H9 (cell line): ENCODE measurements around the gene MAD1L1. TPM values are rescaled to one million over a fixed set of nuclear protein-coding genes. Genes with fewer than 3 reads are reported as not detected.

Source experiments
- DNase-seq: peaks from one replicate; pipeline ENCODE4 v3.0.0-alpha.2; 2017
- H2AFZ ChIP-seq: one replicate; pipeline ENCODE4 v1.6.1; 2013; ENCODE audit warnings: mild to moderate bottlenecking, low read length, control low read depth, moderate library complexity
- H2AK5ac ChIP-seq: 2 replicates; pipeline ENCODE4 v1.6.1; 2013; ENCODE audit warnings: low read length, control low read depth, mixed read lengths; ENCODE audit not compliant: insufficient read length
- H2BK120ac ChIP-seq: one replicate; pipeline ENCODE4 v1.6.1; 2013; ENCODE audit warnings: low read depth, mild to moderate bottlenecking, low read length, control low read depth, inconsistent platforms; ENCODE audit not compliant: poor library complexity, severe bottlenecking
- H2BK12ac ChIP-seq: 2 replicates; pipeline ENCODE4 v1.6.1; 2013; ENCODE audit warnings: low read length, control low read depth, mixed read lengths, low read depth; ENCODE audit not compliant: insufficient read length
- H2BK15ac ChIP-seq: 2 replicates; pipeline ENCODE4 v1.6.1; 2013; ENCODE audit warnings: low read depth, low read length, control low read depth
- H2BK20ac ChIP-seq: one replicate; pipeline ENCODE4 v1.6.1; 2013; ENCODE audit warnings: low read depth, mild to moderate bottlenecking, low read length, control low read depth, inconsistent platforms; ENCODE audit not compliant: poor library complexity, severe bottlenecking
- H2BK5ac ChIP-seq: 2 replicates; pipeline ENCODE4 v1.6.1; 2013; ENCODE audit warnings: low read length, control low read depth, mixed read lengths; ENCODE audit not compliant: insufficient read length
- H3K14ac ChIP-seq: 2 replicates; pipeline ENCODE4 v1.6.1; 2013; ENCODE audit warnings: low read length, control low read depth; ENCODE audit not compliant: insufficient read depth
- H3K18ac ChIP-seq: 2 replicates; pipeline ENCODE4 v1.6.1; 2013; ENCODE audit warnings: low read depth, mild to moderate bottlenecking, mixed read lengths, low read length, control low read depth; ENCODE audit not compliant: insufficient read length
- H3K23ac ChIP-seq: 2 replicates; pipeline ENCODE4 v1.6.1; 2013; ENCODE audit warnings: low read length, control low read depth, mixed read lengths, low read depth; ENCODE audit not compliant: insufficient read length
- H3K23me2 ChIP-seq: 2 replicates; pipeline ENCODE4 v1.6.1; 2013; ENCODE audit warnings: low read depth, mild to moderate bottlenecking, mixed read lengths, low read length, control low read depth; ENCODE audit not compliant: insufficient read length, poor library complexity, severe bottlenecking
- H3K27ac ChIP-seq: 2 replicates; pipeline ENCODE4 v1.5.1; 2013; ENCODE audit warnings: low read length, control low read depth, mixed read lengths, low read depth; ENCODE audit not compliant: insufficient read length
- H3K27me3 ChIP-seq: 2 replicates; pipeline ENCODE4 v1.6.1; 2013; ENCODE audit warnings: low read length, control low read depth, inconsistent platforms; ENCODE audit not compliant: insufficient read depth
- H3K4ac ChIP-seq: 2 replicates; pipeline ENCODE4 v1.6.1; 2013; ENCODE audit warnings: low read depth, mild to moderate bottlenecking, control low read depth, inconsistent platforms, low read length, moderate library complexity
- H3K4me1 ChIP-seq: 2 replicates; pipeline ENCODE4 v1.6.1; 2013; ENCODE audit warnings: low read length, control low read depth, inconsistent platforms; ENCODE audit not compliant: insufficient read depth
- H3K4me2 ChIP-seq: 2 replicates; pipeline ENCODE4 v1.6.1; 2013; ENCODE audit warnings: low read length, control low read depth, mixed read lengths; ENCODE audit not compliant: insufficient read length, insufficient read depth
- H3K56ac ChIP-seq: 2 replicates; pipeline ENCODE4 v1.6.1; 2013; ENCODE audit warnings: low read depth, mild to moderate bottlenecking, mixed read lengths, low read length, control low read depth; ENCODE audit not compliant: insufficient read length
- H3K79me1 ChIP-seq: 2 replicates; pipeline ENCODE4 v1.6.1; 2013; ENCODE audit warnings: low read depth, mild to moderate bottlenecking, moderate library complexity, low read length, control low read depth, inconsistent platforms; ENCODE audit not compliant: insufficient read depth, poor library complexity, severe bottlenecking
- H3K79me2 ChIP-seq: 2 replicates; pipeline ENCODE4 v1.6.1; 2013; ENCODE audit warnings: low read length, control low read depth, inconsistent platforms; ENCODE audit not compliant: insufficient read depth
- H3K9ac ChIP-seq: 2 replicates; pipeline ENCODE4 v1.6.1; 2013; ENCODE audit warnings: low read length, control low read depth, mixed read lengths; ENCODE audit not compliant: insufficient read length; ENCODE audit errors: extremely low read depth
- H3K9me3 ChIP-seq: one replicate; pipeline ENCODE4 v1.6.1; 2013; ENCODE audit warnings: low read depth, low read length, inconsistent platforms; ENCODE audit not compliant: control insufficient read depth
- H3T11ph ChIP-seq: one replicate; pipeline ENCODE4 v1.6.1; 2013; ENCODE audit warnings: mild to moderate bottlenecking, low read length, control low read depth, inconsistent platforms
- H4K20me1 ChIP-seq: one replicate; pipeline ENCODE4 v1.6.1; 2013; ENCODE audit not compliant: control insufficient read depth, insufficient read length, insufficient read depth
- H4K5ac ChIP-seq: 2 replicates; pipeline ENCODE4 v1.6.1; 2013; ENCODE audit warnings: low read depth, mild to moderate bottlenecking, mixed read lengths, low read length, control low read depth; ENCODE audit not compliant: insufficient read length
- H4K8ac ChIP-seq: replicated peaks from 2 replicates; pipeline ENCODE4 v1.6.1; 2013; ENCODE audit warnings: low read length, control low read depth, mixed read lengths, low read depth; ENCODE audit not compliant: insufficient read length
- H4K91ac ChIP-seq: 2 replicates; pipeline ENCODE4 v1.6.1; 2013; ENCODE audit warnings: low read depth, mild to moderate bottlenecking, moderate library complexity, mixed read lengths, low read length, control low read depth; ENCODE audit not compliant: insufficient read length
- H3K27ac Mint-ChIP-seq, 3 experiments: 2 replicates in 2 of 3; 3 replicates in 1 of 3; pipeline ENCODE4 v1.8.0; 2020 to 2021; ENCODE audit warnings: mixed read lengths in 3 of 3, mild to moderate bottlenecking in 1 of 3, moderate library complexity in 1 of 3
- H3K27me3 Mint-ChIP-seq: 2 replicates; pipeline ENCODE4 v1.8.0; 2021; ENCODE audit warnings: low read depth, mild to moderate bottlenecking, moderate library complexity, mixed read lengths
- H3K36me3 Mint-ChIP-seq, 3 experiments: 2 replicates in 2 of 3; 3 replicates in 1 of 3; pipeline ENCODE4 v1.8.0; 2020 to 2021; ENCODE audit warnings: low read depth in 3 of 3, mixed read lengths in 3 of 3; ENCODE audit not compliant: insufficient read depth in 1 of 3
- H3K4me1 Mint-ChIP-seq, 2 experiments: 2 replicates each; pipeline ENCODE4 v1.8.0; 2020; ENCODE audit warnings: mixed read lengths in 2 of 2
- H3K4me3 Mint-ChIP-seq, 2 experiments: 2 replicates in 1 of 2; 3 replicates in 1 of 2; pipeline ENCODE4 v1.8.0; 2020 to 2021; ENCODE audit warnings: mild to moderate bottlenecking in 2 of 2, mixed read lengths in 2 of 2, moderate library complexity in 1 of 2
- H3K9me3 Mint-ChIP-seq, 2 experiments: 2 replicates in 1 of 2; 3 replicates in 1 of 2; pipeline ENCODE4 v1.8.0; 2020; ENCODE audit warnings: mild to moderate bottlenecking in 2 of 2, mixed read lengths in 2 of 2, moderate library complexity in 1 of 2
- WGBS: extraction: QIAGEN DNeasy Blood & Tissue Kit; methylation state at CpG from one replicate; pipeline ENCODE4 v1.1.7; 2013; ENCODE audit warnings: missing lambda C conversion rate, low lambda C conversion rate, mixed read lengths; ENCODE audit not compliant: insufficient read length; ENCODE audit errors: extremely low coverage; 5-methylcytosine and 5-hydroxymethylcytosine counted together
- total RNA-seq: library from RNA; stranded (reverse); gene quantifications from 2 replicates; pipeline ENCODE4 v1.2.1, GENCODE V29; 2021
- TF ChIP-seq, protein P1 (sequence below): fragments of 200-600 bp; sonication (generic); conservative IDR thresholded peaks from 3 replicates; pipeline ENCODE4 v1.8.0; 2021; ENCODE audit warnings: antibody characterized with exemption, mild to moderate bottlenecking

Gene MAD1L1
- total RNA-seq, 1 experiment from 2014 or later = 39.0 TPM

DNA sequence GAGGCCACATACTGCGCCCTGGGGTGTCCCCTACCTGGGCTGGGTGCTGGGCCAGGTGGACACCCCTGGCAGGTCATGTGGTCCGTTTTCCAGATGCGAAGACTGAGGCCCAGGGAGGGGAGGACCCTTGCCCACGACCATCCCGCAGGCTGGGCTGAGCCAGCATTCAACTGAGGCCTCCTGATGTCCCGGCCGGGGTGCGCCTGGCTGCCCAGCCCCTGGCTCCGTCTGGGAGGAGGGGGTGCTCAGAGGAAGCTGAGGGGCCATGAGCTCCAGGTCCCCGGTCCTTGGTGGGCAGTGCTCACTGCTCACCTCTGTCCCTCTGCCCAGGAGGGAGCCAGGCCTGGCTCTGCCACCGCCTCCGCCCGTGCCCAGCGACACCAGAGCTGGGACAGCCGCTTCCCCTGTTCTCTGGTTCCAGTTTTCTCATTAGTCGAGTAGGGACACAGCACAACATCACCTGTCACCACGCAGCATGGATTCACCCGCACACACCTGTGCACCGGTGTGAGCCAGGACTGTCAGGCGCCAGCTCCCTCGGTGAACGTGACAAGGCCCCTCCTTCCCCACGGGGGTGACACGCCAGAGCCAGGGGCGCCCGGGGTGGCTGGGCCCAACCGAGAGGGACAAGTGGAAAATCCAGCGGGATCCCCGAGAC is 423.0 kb downstream of the MAD1L1 start:
- H3K4me1 ChIP-seq = no peaks in the 10 kb centered on the region
- H3K14ac ChIP-seq = no peak overlapping the region; the same call in 1 of the 2 replicates
- no peak for DNase-seq
- no peak overlapping the region for H2BK20ac ChIP-seq
- H4K20me1 ChIP-seq = no peaks in the 10 kb centered on the region
- H4K5ac ChIP-seq = no peak overlapping the region
- H2BK5ac ChIP-seq = no peak overlapping the region
- H3K18ac ChIP-seq = no peak overlapping the region
- no peaks in the 10 kb centered on the region for H3K27me3 ChIP-seq
- Mint-ChIP-seq H3K9me3 (no peaks in the 10 kb centered on the region), H3K4me3 (no peak overlapping the region), H3K27me3 (no peaks in the 10 kb centered on the region; the same call in none of the 2 replicates), H3K4me1 (peaks cover 2 to 6% of the 10 kb centered on the region in 2 experiments; a peak in 3 of 4 replicates), H3K27ac (no peak overlapping the region), H3K36me3 (no peaks in the 10 kb centered on the region; a peak in 1 of 7 replicates)
- H3K23ac ChIP-seq = no peak overlapping the region
- TF ChIP-seq, protein P1, sequence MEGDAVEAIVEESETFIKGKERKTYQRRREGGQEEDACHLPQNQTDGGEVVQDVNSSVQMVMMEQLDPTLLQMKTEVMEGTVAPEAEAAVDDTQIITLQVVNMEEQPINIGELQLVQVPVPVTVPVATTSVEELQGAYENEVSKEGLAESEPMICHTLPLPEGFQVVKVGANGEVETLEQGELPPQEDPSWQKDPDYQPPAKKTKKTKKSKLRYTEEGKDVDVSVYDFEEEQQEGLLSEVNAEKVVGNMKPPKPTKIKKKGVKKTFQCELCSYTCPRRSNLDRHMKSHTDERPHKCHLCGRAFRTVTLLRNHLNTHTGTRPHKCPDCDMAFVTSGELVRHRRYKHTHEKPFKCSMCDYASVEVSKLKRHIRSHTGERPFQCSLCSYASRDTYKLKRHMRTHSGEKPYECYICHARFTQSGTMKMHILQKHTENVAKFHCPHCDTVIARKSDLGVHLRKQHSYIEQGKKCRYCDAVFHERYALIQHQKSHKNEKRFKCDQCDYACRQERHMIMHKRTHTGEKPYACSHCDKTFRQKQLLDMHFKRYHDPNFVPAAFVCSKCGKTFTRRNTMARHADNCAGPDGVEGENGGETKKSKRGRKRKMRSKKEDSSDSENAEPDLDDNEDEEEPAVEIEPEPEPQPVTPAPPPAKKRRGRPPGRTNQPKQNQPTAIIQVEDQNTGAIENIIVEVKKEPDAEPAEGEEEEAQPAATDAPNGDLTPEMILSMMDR = no peak
- no peak overlapping the region for H2AK5ac ChIP-seq
- no peak overlapping the region for H4K91ac ChIP-seq
- no peak overlapping the region for H3K9ac ChIP-seq
- no peaks in the 10 kb centered on the region for H3K23me2 ChIP-seq
- H3K27ac ChIP-seq = no peak overlapping the region
- no peak overlapping the region for H4K8ac ChIP-seq
- H3K56ac ChIP-seq = no peak overlapping the region
- H3K79me1 ChIP-seq = no peaks in the 10 kb centered on the region
- no peak overlapping the region for H2BK12ac ChIP-seq
- H2BK120ac ChIP-seq = no peak overlapping the region
- H2BK15ac ChIP-seq = no peak overlapping the region
- H3K79me2 ChIP-seq = no peaks in the 10 kb centered on the region
- H2AFZ ChIP-seq = no peak overlapping the region
- H3K9me3 ChIP-seq = no peaks in the 10 kb centered on the region
- no peak overlapping the region for H3T11ph ChIP-seq
- no CpG with 5 or more reads among the region's 29 CpGs for WGBS
- H3K4me2 ChIP-seq = no peak overlapping the region
- H3K4ac ChIP-seq = no peak overlapping the region
